GM21526 (cell line): ENCODE measurements around the gene MED13.
"Not testable (repeated sequence)": the region's sequence is repeated elsewhere in the genome, so short reads cannot be mapped to it uniquely, and the experiment has no call there.

Experiments
- ATAC-seq: cut with Tn5 transposase; IDR thresholded peaks from one replicate; pipeline ENCODE4 v1.9.1; 2021; ENCODE audit warnings: moderate library complexity; ENCODE audit not compliant: unreplicated experiment, low FRiP score

The MED13 gene

GRCh38 chr17:62059414-62059813 lies 5.7 kb downstream of the MED13 start:
- ATAC-seq: no peak

- no peak for ATAC-seq
Measured at GRCh38 chr17:62058611-62059010, 6.5 kb downstream of the MED13 start.

- ATAC-seq: no peak
Measured at GRCh38 chr17:62057696-62058095, 7.4 kb downstream of the MED13 start.

GRCh38 chr17:62052765-62053338 lies 12.2 kb downstream of the MED13 start:
- no peak for ATAC-seq

GRCh38 chr17:62051053-62051452 lies 14.0 kb downstream of the MED13 start:
- ATAC-seq: no peak

GRCh38 chr17:62049299-62049698 lies 15.8 kb downstream of the MED13 start:
- no peak for ATAC-seq

- no peak for ATAC-seq
Measured at GRCh38 chr17:62048262-62048661, 16.8 kb downstream of the MED13 start.

GRCh38 chr17:62045517-62045916 lies 19.6 kb downstream of the MED13 start:
- no peak for ATAC-seq

GRCh38 chr17:62045109-62045508 lies 20.0 kb downstream of the MED13 start:
- ATAC-seq: no peak

GRCh38 chr17:62043602-62044001 lies 21.5 kb downstream of the MED13 start:
- ATAC-seq: no peak

GRCh38 chr17:62043140-62043539 lies 21.9 kb downstream of the MED13 start:
- no peak for ATAC-seq

- no peak for ATAC-seq
Measured at GRCh38 chr17:62038248-62038647, 26.8 kb downstream of the MED13 start.

GRCh38 chr17:62033317-62033716 lies 31.8 kb downstream of the MED13 start:
- ATAC-seq: no peak

- ATAC-seq: no peak
Measured at GRCh38 chr17:62032480-62032879, 32.6 kb downstream of the MED13 start.

- no peak for ATAC-seq
Measured at GRCh38 chr17:62030264-62030663, 34.8 kb downstream of the MED13 start.

GRCh38 chr17:62024866-62025265 lies 40.2 kb downstream of the MED13 start:
- ATAC-seq: no peak

- ATAC-seq: no peak
Measured at GRCh38 chr17:62017912-62018311, 47.2 kb downstream of the MED13 start.

GRCh38 chr17:62017496-62017895 lies 47.6 kb downstream of the MED13 start:
- no peak for ATAC-seq

GRCh38 chr17:62014526-62014925 lies 50.6 kb downstream of the MED13 start:
- no peak for ATAC-seq

- ATAC-seq: no peak
Measured at GRCh38 chr17:62009220-62009619, 55.9 kb downstream of the MED13 start.

- no peak for ATAC-seq
Measured at GRCh38 chr17:62008294-62008693, 56.8 kb downstream of the MED13 start.

- no peak for ATAC-seq
Measured at GRCh38 chr17:62004388-62004787, 60.7 kb downstream of the MED13 start.

- ATAC-seq: not testable (repeated sequence)
Measured at GRCh38 chr17:62003141-62003540, 61.9 kb downstream of the MED13 start.
